Activated CD4-positive, CD25-positive, alpha-beta regulatory T cell (primary cell): ENCODE data around the gene LHX6.

Source experiments
- DNase-seq, 4 experiments: peaks; one replicate each; lab custom pipeline; 2025; lab: John Stamatoyannopoulos, UW

LHX6 gene

DNA sequence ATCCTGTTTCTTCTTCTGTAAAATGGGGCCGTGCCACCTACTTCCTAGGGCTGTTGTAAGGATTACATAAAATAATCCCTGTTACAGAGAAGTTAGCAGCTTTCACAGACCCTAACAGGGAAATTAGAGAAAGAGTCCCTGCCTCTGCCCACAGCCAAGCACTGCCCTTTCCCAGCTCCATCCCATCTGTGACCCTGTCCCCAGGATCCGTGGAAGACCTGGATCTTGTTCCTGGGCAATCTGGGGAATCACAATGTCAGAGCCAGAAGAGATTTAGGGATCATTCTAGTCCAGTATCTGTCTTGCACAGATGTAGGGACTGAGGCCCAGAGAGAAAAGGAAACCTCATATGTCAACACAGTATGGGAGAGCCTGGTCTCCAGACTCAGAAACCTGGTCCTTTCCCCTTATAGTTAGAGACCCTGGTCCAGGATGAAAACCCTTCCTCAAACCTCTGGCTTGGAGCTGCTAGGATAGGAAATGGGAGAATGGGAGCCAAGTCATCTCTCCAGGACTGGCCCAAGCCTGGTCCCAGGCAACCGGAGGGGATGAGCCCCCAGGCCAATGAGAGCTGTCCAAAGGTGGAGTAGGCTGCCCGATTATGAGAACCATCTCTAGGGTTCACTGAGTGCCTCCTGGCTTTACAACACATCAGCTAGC lies 12.5 kb downstream of the LHX6 start:
- DNase-seq = no peak

DNA sequence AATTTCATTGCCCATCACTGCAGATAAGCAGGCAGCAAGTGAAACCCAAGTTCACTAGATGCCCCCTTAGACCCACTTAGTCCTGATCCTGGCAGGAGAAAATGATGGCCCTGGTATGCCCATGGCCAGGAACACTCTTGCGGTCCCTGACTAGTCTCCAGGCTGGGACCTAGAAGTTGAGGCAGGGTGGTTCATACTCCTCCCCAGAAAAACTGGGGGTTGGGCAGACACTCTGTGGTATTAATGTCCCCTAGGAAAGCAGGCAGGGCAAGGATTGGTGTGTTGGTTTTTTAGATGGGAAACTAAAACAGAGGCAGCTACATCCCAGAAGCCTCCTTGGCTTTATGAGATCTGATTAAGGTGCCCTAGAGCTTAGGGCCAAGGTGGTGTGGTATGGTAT lies 13.1 kb downstream of the LHX6 start:
- no peak for DNase-seq

GRCh38 chr9:122214507-122214906 lies 14.2 kb downstream of the LHX6 start:
- no peak for DNase-seq

DNA sequence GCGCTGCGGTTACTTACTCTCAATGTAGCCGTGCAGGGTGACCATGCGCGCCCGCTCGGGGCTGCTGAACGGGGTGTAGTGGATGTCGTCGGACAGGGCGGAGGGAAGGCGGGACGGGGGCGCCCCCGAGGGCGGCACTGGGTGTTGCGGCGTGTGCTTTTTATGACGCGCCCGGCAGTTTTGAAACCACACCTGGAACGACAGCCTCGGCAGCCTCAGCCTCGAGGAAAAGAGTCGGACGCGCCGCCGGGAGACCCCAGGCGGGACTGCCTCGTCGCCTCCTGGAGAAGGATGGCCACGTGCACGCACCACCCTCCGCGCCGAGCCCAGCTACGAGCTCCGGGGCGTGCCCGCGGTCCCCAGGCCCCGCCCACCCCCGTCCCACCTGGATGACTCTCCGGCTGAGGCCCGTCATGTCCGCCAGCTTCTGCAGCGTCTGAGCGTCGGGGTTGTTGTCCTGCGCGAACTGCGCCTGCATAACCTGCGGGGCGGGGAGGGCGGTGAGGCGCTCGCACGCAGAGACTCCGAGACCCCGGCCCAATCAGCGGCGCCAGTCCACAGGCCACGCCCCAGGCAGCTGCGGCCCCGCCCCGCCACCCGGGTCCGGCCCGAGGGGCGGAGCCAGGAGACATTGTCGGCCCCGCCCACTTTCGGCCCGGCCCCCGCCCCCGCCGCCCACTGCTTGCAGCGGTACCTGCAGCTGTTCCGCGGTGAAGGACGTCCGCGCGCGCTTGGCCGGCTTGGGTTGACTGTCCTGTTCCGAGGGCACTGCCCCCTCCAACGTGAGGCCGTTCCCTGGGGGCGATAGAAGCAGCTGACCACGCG lies 15.0 kb downstream of the LHX6 start:
- peak in 3 of 4 experiments; percentile 9 to 20 (median 15) for DNase-seq

DNA sequence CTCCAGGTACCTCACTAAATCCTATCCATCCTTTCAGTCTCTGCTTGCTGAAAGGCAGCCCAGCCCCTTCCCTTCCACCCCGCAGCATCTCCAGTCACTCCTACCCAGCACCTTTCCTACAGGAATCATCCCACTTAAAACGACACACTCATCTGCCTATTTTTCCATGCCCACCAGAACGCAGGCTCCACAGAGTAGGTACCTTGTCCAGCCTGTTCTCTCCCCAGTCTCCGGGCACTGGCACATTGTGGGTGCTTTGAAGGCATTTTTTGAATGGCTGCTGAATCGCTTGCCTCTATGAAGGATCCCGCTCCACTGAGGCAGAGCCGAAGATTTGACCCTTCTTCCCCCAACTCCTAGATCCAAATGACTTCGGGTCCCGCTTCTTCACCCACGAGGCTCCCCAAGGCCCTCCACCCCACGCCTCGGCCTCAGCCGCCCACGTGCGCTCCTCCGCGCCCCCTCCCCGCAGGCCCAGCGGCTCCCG lies 15.6 kb downstream of the LHX6 start:
- no peak for DNase-seq

- DNase-seq = no peak
Observed at GRCh38 chr9:122212473-122213004, 16.2 kb downstream of the LHX6 start.

- DNase-seq = no peak
Observed at GRCh38 chr9:122209451-122209850, 19.3 kb downstream of the LHX6 start.

DNA sequence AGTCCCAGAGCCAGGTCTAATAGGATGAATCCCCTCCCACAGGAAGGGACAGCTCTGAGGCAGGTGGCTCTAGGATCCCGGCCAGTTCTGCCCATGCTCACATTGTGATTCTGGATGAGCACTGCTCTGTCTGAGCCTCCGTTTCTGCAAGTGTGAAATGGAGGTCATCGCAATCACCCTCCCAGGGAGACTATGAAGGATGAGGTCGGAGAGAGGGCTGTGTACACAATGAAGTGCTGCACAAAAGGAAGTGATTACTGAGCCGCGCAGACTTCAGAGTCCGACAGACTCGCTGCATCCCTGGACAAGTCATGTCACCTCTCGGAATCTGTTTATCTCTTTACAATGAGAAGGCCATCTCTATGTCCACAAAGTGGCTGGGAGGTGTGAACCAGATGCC lies 21.7 kb downstream of the LHX6 start:
- no peak for DNase-seq

DNA sequence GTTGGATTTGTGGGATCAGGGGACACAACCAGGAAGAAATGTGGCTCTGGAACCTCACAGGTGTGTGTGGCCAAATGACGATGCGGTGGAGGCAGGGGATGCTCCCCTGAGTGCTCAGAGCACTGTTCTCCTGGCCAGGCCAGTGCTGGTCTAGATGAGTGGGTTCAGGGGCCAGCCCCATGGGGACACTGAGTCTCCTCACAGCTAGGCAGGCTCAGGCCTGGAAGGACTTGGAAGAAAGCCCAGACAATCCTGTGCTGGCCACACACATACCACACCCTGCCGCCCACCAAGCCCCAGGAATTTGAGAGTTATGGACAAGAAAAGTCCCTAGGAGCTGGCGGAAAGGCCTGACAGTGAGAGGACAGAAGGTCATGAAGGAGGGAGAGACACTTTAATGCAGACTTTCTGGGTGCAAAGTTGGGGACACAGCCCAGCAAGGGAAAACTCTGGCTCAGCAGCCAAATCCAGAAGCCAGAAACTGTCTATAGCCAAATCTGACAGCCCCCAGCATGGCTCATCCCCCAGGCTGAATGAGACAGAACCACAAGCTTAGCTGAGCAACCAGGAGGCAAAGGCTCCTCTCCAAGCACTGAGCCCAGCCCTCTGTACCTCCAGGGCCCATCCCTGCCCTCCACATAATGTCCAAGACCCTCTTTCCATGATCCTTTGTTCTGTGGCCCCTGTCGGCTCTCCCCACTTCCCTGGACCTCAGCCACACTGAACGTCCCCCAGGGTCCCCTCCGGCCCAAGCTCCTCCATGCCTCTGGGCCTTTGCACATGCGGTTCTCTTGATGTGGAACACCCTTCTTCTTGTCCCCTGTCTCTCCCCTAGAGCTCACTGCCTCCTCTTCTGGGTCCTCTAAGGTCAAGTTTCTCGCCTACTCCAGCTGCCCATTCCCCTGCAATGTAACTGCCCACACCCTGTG lies 22.4 kb downstream of the LHX6 start:
- DNase-seq = no peak

- no peak for DNase-seq
Observed at GRCh38 chr9:122205176-122205575, 23.6 kb downstream of the LHX6 start.

- no peak for DNase-seq
Observed at GRCh38 chr9:122204491-122204890, 24.3 kb downstream of the LHX6 start.

DNA sequence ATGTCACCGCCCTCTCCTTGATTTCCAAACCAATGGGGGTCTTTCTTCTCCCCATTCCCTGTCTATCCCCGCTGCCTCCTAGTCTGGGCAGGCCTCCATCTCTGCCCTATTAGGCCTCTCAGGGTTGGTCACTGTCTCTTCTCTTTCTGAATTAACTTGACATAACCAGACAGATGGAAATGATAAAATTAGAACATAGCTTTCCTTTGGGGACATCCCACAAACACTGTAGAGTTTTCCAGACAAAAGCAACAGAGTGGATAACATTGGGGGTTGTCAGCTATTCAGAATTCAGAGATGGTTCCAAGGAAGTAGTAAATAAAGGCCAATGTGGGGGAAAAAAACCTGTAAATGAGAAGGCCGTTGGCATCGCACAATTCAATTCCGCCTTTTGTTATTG lies 24.7 kb downstream of the LHX6 start:
- no peak for DNase-seq

DNA sequence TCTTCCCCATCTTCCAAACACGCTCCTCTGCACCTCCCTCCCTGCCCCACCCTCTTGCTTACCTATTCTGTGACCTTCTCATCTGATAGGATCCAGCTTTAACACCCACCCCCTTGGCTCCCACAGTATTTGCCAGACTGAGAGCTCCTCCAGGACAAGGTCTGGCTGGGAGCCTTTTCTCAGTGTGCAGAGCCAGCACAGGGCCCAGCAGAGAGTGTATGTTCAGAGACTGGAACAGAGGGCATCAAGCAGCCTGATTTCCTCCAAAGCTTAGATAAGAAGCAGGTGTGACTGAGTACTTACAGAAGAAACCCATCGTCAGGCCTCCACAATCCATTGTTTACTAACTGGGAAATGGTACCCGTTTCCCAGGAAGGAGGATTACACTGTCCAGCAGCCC lies 26.6 kb downstream of the LHX6 start:
- DNase-seq = no peak

- DNase-seq = no peak
Observed at GRCh38 chr9:122201641-122202040, 27.1 kb downstream of the LHX6 start.

DNA sequence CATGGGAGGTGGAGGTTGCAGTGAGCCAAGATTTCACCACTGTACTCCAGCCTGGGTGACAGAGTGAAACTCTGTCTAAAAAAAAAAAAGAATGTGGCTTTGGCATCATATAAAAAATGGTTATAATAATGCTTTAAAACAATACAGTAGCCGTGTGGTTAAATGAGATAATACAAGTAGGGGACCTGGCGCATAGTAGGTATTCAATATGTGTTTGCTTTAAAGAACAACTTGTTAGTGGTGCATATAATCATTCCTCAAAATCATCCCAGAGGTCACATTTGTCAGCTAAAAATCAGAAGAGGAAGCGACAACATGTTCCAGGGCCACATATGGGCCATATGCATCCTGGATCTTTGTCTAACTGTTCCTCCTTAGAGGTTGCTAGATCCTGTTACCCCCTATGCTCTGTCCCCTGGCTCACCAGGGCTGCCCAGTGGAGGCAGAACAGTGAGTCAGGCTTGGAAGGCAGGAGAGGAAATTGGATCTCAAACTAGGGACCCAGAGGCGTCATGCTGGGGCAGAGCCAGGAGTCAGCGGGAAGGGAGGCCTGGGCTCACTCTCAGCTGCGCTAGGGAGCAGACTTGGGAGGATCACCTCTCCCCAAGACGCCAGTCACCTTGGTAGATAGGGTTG lies 27.7 kb downstream of the LHX6 start:
- no peak for DNase-seq

GRCh38 chr9:122197882-122198281 lies 30.9 kb downstream of the LHX6 start:
- DNase-seq = no peak

DNA sequence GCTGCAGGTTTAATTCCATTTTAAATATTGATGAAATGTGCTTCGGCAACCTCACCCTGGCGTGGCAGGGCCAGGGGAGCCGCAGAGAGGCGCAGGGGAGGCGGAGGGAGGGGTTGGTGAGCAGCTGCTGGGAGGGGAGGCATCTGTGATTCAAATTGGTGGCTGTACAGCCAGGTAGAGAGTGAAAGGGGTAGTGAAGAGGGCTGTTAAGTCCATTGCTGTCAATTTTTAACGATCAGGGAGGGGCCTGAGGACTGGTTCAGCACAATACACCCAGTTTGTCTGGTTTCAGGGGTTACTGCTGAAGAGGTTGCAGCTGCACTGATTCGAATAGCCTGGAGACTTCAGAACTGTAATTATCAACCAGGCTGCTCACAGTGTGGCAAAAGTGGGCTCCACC lies 31.3 kb downstream of the LHX6 start:
- no peak for DNase-seq

DNA sequence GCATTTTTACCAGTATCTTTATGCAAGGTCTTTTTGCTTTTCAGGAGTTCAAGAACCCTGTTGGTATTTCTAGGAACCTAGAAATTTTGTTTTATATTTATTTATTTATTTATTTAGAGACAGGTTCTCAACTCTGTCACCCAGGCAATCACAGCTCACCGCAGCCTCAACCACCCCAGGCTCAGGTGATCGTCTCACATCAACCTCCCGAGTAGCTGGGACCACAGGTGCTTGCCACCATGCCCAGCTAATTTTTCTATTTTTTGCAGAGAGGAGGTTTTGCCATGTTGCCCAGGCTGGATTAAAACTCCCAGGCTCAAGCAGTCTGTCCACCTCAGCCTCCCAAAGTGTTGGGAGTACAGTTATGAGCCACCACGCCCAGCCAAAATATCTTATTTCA lies 32.9 kb downstream of the LHX6 start:
- no peak for DNase-seq

- no peak for DNase-seq
Observed at GRCh38 chr9:122193651-122194050, 35.1 kb downstream of the LHX6 start.

DNA sequence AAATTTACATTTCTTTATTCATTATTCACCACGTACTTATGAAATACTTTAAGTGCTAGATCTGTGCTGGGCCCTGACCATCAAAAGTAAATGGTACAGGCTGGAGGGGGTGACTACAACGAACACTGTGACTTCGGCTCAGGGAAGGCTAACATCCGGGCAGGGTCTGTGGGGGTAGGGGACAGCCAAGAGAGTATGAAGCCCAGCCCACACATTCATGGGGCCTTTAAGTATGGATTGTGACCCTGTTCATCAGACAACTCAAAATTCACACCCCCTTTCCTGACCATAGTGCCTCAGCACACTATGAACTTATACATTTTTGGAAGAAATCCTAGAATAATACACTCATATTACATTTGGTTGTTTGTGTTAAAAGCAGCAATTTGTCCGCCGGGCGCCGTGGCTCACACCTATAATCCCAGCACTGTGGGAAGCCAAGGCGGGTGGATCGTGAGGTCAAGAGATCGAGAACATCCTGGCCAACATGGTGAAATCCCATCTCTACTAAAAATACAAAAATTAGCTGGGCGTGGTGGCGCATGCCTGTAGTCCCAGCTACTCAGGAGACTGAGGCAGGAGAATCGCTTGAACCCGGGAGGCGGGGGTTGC lies 35.7 kb downstream of the LHX6 start:
- no peak for DNase-seq

- no peak for DNase-seq
Observed at GRCh38 chr9:122192261-122192875, 36.4 kb downstream of the LHX6 start.
